Activated naive CD4-positive, alpha-beta T cell treated with anti-CD3 and anti-CD28 coated beads, Interleukin-2, amount 50 U/mL, for 24 hours (primary cell): ENCODE measurements around the gene CCDC157.

ENCODE experiments used
- H3K27ac Mint-ChIP-seq: one replicate; pipeline ENCODE4 v1.8.0; 2021; ENCODE audit warnings: mild to moderate bottlenecking, mixed read lengths
- H3K27me3 Mint-ChIP-seq: one replicate; pipeline ENCODE4 v1.8.0; 2021; ENCODE audit warnings: mixed read lengths
- H3K36me3 Mint-ChIP-seq: one replicate; pipeline ENCODE4 v1.8.0; 2021; ENCODE audit warnings: mixed read lengths
- H3K4me1 Mint-ChIP-seq: one replicate; pipeline ENCODE4 v1.8.0; 2021; ENCODE audit warnings: mixed read lengths
- H3K4me3 Mint-ChIP-seq: one replicate; pipeline ENCODE4 v1.8.0; 2021; ENCODE audit warnings: mild to moderate bottlenecking, mixed read lengths
- H3K9me3 Mint-ChIP-seq: one replicate; pipeline ENCODE4 v1.8.0; 2021; ENCODE audit warnings: mixed read lengths

The CCDC157 gene

DNA sequence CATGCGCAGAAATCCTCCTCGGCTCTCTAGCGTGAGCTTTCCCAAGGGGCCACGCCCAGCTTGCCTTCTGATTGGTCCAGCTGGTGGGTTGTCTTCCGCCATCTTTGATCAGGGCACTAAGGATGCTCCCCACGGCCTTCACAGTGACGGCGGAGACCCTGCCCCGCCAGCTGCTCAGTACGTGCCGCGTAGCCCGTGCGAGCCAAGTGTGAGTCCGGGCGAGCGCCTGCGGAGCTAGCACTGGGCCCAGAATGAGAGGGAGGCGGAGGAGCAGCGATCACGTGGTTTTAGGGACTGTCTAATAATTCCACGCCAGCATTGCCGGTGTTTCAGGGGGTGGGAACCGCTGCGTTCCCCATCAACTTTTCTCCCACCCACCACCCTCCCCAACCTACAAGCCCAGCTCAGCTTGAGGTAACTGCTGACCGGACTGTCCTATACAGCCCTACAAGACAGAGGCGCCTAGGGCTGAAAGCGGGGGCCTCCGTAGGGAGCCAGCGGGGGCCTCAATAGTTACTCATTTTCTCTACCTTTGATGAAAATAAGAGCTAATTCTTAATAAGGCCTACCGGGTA, 67.2 kb downstream of the CCDC157 start:
- Mint-ChIP-seq H3K9me3 (no peaks in the 10 kb centered on the region), H3K4me1 (peaks cover 62% of the 10 kb centered on the region), H3K36me3 (peaks cover 10% of the 10 kb centered on the region), H3K4me3 (peak overlapping the region; percentile 98), H3K27me3 (no peaks in the 10 kb centered on the region), H3K27ac (peak overlapping the region; percentile 99)

GRCh38 chr22:30424534-30425326, 67.9 kb downstream of the CCDC157 start:
- H3K36me3 Mint-ChIP-seq: peaks cover 10% of the 10 kb centered on the region
- H3K4me1 Mint-ChIP-seq: peaks cover 62% of the 10 kb centered on the region

GRCh38 chr22:30425327-30425615, 68.5 kb downstream of the CCDC157 start:
- peaks cover 9% of the 10 kb centered on the region for H3K36me3 Mint-ChIP-seq
- H3K27me3 Mint-ChIP-seq: no peaks in the 10 kb centered on the region
- no peaks in the 10 kb centered on the region for H3K9me3 Mint-ChIP-seq
- peaks cover 60% of the 10 kb centered on the region for H3K4me1 Mint-ChIP-seq
- peak overlapping the region; percentile 94 for H3K27ac Mint-ChIP-seq
- peak overlapping the region; percentile 98 for H3K4me3 Mint-ChIP-seq

More at GRCh38 chr22:30424534-30425326, 67.9 kb downstream of the CCDC157 start:
- no peaks in the 10 kb centered on the region for H3K9me3 Mint-ChIP-seq
- H3K4me3 Mint-ChIP-seq: peak overlapping the region; percentile 98
- H3K27ac Mint-ChIP-seq: peak overlapping the region; percentile 99
- H3K27me3 Mint-ChIP-seq: no peaks in the 10 kb centered on the region

- no peaks in the 10 kb centered on the region for H3K9me3 Mint-ChIP-seq
- peaks cover 55% of the 10 kb centered on the region for H3K4me1 Mint-ChIP-seq
- H3K4me3 Mint-ChIP-seq: peak within 1 kb of the TSS; percentile 98
- no peaks in the 10 kb centered on the region for H3K27me3 Mint-ChIP-seq
- peak within 1 kb of the TSS; percentile 99 for H3K27ac Mint-ChIP-seq
- H3K36me3 Mint-ChIP-seq: peaks cover 7% of the 10 kb centered on the region
These were observed 69.0 kb downstream of the CCDC157 start, which contains the start of gene MTFP1 for GRCh38 chr22:30425616-30426387. TSS of gene MTFP1 (plus strand) at chr22:30425768. CDS start at chr22:30425880, 112 bp downstream.
